Gastrocnemius medialis (tissue), 4 donors: Measurements from ENCODE around the gene WDR64.

Source experiments
- POLR2A ChIP-seq, 2 donors: fragments of 450-650 bp; IDR thresholded peaks; one replicate each; pipeline ENCODE4 v1.6.1; 2017; ENCODE audit warnings: antibody characterized with exemption in 2 of 2, mild to moderate bottlenecking in 2 of 2, moderate library complexity in 2 of 2
- TF ChIP-seq, protein P1 (sequence below), 5 experiments: fragments of 450-650 bp in 3 of 5; fragments of 200-600 bp in 2 of 5; sonication (generic) in 2 of 5; IDR thresholded peaks in 4 of 5; conservative IDR thresholded peaks in 1 of 5; 1 replicate in 4 of 5; 2 replicates in 1 of 5; pipeline ENCODE4 v1.5.1; 2016 to 2019; ENCODE audit warnings: antibody characterized with exemption in 5 of 5, mild to moderate bottlenecking in 3 of 5, moderate library complexity in 3 of 5

DNA sequence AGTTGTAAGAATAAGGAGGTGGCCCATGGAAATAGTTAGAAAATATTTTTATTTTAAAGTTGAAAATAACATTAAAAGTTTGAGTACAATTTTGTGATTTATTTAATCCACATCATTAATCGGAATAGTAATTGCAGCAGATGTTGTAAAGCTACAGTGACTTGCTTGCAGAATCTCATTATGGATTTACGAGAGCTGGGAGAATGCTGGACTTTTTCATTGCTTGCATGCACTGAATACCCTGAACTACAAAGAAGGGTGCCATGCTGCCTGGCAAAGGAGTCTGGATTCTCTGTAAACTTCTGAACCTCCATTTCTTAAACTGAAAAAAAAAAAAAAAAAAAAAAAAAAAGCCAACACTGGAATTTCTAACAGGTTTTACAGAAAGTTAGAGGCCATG is 26.5 kb downstream of the WDR64 start:
- TF ChIP-seq POLR2A (IDR thresholded peaks at IDR 0.05): no peak
- TF ChIP-seq, protein P1, sequence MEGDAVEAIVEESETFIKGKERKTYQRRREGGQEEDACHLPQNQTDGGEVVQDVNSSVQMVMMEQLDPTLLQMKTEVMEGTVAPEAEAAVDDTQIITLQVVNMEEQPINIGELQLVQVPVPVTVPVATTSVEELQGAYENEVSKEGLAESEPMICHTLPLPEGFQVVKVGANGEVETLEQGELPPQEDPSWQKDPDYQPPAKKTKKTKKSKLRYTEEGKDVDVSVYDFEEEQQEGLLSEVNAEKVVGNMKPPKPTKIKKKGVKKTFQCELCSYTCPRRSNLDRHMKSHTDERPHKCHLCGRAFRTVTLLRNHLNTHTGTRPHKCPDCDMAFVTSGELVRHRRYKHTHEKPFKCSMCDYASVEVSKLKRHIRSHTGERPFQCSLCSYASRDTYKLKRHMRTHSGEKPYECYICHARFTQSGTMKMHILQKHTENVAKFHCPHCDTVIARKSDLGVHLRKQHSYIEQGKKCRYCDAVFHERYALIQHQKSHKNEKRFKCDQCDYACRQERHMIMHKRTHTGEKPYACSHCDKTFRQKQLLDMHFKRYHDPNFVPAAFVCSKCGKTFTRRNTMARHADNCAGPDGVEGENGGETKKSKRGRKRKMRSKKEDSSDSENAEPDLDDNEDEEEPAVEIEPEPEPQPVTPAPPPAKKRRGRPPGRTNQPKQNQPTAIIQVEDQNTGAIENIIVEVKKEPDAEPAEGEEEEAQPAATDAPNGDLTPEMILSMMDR (IDR thresholded peaks at IDR 0.05 in 4 of 5, conservative IDR thresholded peaks at IDR 0.05 in 1 of 5): no peak
